Heart left ventricle (tissue), 13 donors: ENCODE measurements around the gene DSTN.

Source experiments
- POLR2A ChIP-seq, 2 donors: fragments of 450-650 bp; IDR thresholded peaks; one replicate each; pipeline ENCODE4 v1.6.1; 2017; ENCODE audit warnings: antibody characterized with exemption in 2 of 2, mild to moderate bottlenecking in 2 of 2, moderate library complexity in 2 of 2
- TF ChIP-seq, protein P1 (sequence below), 12 donors: fragments of 200-600 bp; sonication (generic) in 4 of 12; IDR thresholded peaks; one replicate each; pipeline versions ENCODE4 v1.5.0 to v1.8.0; 2018 to 2022; ENCODE audit warnings: antibody characterized with exemption in 12 of 12, mild to moderate bottlenecking in 5 of 12
- donor health status: ischemic (EF 13 %, LVEDD 7.1; RV severe dilation, severe dysfunction).
- donor health status: DM: no; HTN: yes; CAD: no.
- donor health status: DM: no; HTN: no; CAD: no.
- donor health status: ischemic (EF 25% LVEDD 6.9; RV normal size, moderate dysfunction).
- donor health status: ischemic (EF 25% LVEDD 5.7; RV mildly dilated, moderate dysfunction).
- donor health status: ischemic (EF 35%, LVEDD 5.7; RV mildly dilated, moderate dysfunction).
- donor health status: nonischemic (EF 11% LVEDD 7.7; RV severe dilation, severe dysfunction).
- donor health status: DM: yes; HTN: yes; CAD: no.
- donor health status: PGD.
- donor health status: ischemic (EF 29% LVEDD 5.4; RV normal size, mild dysfunction).
- donor health status: nonischemic (EF 23%, LVEDD 6.1; RV moderate dilation, normal function).

DNA sequence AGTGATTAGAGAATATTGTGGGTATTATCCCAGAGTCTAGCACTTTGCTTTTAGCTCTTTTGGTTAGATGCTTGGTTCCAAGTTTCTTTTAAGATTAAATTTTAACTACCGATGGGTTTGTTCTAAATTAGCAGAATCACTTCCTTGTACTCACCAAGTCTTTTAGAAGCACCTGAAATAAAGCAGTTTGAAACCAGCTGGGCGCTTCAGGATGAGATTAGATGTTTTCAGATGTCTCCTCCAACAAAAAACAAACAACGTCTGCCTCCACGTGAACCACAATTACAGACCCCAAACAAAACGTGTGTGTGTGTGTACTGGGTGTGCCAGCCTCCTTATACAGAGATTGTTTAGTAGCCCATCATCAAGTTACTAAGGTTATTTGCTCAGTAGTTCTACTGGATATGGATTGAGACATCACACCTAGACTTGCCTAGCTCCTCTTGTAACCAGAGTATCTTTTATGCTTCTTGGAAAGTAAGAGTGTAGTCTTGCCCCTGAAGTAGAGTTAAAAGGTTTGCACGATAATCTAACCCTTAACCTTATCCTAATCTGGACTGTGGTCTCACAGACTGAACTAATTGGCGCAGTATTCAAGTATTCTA lies 2.3 kb downstream of the DSTN start:
- TF ChIP-seq, protein P1, sequence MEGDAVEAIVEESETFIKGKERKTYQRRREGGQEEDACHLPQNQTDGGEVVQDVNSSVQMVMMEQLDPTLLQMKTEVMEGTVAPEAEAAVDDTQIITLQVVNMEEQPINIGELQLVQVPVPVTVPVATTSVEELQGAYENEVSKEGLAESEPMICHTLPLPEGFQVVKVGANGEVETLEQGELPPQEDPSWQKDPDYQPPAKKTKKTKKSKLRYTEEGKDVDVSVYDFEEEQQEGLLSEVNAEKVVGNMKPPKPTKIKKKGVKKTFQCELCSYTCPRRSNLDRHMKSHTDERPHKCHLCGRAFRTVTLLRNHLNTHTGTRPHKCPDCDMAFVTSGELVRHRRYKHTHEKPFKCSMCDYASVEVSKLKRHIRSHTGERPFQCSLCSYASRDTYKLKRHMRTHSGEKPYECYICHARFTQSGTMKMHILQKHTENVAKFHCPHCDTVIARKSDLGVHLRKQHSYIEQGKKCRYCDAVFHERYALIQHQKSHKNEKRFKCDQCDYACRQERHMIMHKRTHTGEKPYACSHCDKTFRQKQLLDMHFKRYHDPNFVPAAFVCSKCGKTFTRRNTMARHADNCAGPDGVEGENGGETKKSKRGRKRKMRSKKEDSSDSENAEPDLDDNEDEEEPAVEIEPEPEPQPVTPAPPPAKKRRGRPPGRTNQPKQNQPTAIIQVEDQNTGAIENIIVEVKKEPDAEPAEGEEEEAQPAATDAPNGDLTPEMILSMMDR (IDR thresholded peaks at IDR 0.05) = no peak
- TF ChIP-seq POLR2A (IDR thresholded peaks at IDR 0.05) = no peak
